HG03095 (cell line): ENCODE results near the gene IL1R2.

ENCODE experiments used
- ATAC-seq: cut with Tn5 transposase; IDR thresholded peaks from one replicate; pipeline ENCODE4 v1.9.1; 2021; ENCODE audit warnings: moderate library complexity; ENCODE audit not compliant: unreplicated experiment

The IL1R2 gene, protein sequence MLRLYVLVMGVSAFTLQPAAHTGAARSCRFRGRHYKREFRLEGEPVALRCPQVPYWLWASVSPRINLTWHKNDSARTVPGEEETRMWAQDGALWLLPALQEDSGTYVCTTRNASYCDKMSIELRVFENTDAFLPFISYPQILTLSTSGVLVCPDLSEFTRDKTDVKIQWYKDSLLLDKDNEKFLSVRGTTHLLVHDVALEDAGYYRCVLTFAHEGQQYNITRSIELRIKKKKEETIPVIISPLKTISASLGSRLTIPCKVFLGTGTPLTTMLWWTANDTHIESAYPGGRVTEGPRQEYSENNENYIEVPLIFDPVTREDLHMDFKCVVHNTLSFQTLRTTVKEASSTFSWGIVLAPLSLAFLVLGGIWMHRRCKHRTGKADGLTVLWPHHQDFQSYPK

DNA sequence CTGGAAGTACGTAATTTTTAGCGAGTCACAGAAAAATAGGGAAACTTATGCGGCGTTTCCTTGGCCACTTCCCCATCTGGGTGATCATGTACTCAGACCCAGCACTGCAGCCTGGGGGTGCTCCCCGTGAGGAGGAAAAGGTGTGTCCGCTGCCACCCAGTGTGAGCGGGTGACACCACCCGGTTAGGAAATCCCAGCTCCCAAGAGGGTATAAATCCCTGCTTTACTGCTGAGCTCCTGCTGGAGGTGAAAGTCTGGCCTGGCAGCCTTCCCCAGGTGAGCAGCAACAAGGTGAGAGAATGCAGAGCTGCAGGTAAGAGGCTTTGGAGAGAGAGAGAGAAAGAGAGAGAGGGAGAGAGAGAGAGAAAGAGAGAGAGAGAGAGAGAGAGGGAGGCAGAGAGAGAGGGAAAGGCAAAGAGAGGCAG, at the start of gene IL1R2:
IL1R2 (plus strand) TSS at position 240 of the 425 bp plus-strand sequence. CDS start 16,616 bp downstream, outside the sequence.
- ATAC-seq: no peak

DNA sequence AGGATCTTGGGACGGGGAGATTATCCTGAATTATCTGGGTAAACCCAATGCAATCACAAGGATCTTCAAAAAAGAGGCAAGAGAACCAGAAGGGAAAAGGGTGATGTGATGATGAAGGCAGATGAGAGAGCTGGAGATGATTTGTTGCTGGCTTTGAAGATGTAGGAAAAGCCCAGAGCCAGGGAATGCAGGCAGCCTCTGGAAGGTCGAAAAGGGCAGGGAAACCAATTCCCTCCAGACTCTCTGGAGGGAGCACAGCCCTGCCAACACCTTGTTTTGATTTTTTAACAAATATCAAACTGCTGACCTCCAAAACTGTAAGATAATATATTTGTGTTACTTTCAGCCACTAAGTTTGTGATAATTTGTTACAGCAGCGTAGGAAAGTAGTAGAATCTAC, 48.9 kb upstream of the IL1R2 start:
- ATAC-seq: no peak

DNA sequence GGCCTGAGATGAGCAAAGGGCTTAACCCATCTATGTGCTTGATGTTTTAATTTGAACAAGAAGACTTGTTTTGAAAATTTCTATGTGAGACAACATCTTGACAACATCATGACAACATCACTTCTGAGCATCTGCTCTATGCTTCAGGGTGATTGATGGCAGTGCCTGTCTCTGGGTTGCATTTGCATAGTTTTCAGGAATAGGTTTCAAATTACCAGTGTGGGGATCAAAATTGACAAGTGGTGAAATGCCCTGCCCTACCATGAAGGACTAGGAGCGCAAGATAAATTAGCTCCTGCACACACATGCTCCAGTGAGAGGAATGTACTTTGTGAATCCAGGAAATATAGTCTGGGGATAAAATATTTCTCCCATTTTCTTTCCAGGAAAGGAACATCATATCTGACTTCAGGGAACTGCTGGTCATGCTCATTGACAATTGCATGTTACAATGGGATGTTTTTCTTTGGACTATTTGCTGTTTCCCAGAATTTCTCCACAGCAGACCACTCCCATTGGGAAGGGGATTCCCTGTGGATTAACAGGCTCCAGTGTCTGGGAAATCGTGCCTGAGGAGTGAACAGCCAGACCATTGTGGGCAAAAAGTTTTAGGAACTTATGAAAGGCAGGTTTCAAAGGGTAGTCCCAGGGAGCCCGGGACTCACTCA, 45.3 kb upstream of the IL1R2 start:
- no peak for ATAC-seq

DNA sequence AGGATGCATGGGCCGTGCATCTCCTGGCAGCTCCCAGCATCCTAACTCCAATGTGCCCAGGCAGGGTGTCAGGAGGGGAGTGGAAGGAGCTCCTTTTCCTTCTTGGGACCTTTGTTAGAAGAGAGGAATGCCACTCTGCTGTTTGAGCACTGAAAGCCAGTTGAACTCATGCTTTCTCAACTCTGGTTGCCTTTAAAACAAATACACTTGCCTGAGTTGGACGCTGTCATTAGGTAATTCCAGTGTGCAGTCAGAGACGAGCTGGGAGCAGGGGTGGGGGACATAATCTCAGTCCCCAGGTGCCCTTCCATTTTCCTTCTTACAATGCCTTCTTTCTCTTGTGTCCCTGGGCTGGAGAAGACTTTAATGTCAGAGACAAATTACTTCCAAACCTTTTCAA, 44.4 kb upstream of the IL1R2 start:
- no peak for ATAC-seq

DNA sequence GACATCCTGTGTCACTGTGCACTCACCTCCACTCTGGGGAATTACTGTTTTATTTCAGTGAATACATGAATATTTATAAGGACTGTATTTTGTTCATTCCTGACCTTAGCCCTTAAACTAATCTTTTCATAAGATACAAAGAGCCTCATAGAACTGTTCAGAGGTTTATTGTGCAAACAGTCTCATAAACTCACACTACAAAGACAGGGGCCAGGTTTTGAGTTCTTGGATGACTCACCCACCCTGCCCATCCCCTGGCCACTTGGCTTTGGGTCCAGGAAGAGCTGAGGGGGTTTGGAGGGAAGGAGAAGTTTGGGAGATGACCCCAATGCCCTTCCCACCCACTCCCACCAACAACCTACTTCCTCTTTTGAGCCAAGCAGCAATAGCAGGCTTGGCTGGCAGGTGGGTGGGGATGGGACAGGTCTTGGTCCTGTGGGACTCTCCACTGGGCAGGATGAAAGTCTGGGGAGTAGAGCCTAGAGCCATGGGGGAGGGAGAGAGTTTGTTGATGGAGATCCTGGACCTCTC, 43.1 kb upstream of the IL1R2 start:
- ATAC-seq: no peak

DNA sequence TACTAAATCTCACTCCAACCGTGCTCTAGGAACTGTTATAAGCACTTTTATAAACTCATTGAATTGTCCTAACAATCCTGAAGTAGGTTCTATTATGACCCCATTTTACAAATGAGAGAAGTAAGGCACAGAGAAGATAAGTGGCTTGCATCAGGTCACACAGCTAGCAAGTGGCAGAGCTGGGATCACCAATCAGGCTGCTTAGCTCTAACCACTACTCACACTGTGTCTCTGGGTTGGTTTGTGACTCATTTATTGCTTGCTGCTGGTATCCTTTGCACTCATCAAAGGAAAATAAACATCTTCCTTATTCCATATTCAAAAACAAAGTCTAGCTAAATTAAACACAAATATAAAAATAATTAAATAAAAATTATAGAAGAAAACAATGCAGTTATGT, 42.5 kb upstream of the IL1R2 start:
- no peak for ATAC-seq

DNA sequence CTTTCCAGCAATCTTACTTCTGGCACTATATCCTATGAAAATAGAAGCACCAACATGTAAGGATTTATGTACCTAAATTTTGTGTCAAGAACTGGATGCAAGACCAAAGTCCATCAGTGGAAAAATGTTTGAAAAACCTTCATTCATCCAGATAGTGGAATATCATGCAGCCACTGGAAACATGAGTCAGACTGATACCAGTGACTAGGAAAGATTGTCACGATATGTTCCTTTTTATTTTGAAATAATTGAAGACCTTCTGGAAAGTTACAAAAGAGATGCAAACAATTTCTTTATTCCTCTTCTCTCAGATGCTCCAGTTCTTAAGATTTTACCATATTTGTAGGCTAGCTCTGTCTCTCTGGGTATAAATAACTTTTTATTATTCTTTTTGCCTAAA, 40.5 kb upstream of the IL1R2 start:
- ATAC-seq: no peak

DNA sequence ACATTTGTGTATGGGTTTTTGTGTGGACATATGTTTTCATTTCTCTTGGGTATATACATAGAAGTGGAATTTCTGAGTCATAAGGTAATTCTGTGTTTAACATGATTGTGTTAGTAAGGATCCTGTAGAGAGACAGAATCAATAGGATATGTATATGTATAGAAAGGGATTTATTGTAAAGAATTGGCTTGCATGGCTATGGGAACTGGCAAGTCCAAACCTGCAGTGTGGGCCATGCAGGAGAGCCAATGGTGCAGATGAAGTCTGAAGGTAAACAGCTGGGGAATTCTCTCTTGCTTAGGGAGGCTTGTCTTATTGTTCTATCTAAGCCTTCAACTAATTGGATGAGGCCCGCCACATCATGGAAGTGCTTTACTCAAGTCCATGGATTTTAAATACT, 39.2 kb upstream of the IL1R2 start:
- ATAC-seq: no peak

DNA sequence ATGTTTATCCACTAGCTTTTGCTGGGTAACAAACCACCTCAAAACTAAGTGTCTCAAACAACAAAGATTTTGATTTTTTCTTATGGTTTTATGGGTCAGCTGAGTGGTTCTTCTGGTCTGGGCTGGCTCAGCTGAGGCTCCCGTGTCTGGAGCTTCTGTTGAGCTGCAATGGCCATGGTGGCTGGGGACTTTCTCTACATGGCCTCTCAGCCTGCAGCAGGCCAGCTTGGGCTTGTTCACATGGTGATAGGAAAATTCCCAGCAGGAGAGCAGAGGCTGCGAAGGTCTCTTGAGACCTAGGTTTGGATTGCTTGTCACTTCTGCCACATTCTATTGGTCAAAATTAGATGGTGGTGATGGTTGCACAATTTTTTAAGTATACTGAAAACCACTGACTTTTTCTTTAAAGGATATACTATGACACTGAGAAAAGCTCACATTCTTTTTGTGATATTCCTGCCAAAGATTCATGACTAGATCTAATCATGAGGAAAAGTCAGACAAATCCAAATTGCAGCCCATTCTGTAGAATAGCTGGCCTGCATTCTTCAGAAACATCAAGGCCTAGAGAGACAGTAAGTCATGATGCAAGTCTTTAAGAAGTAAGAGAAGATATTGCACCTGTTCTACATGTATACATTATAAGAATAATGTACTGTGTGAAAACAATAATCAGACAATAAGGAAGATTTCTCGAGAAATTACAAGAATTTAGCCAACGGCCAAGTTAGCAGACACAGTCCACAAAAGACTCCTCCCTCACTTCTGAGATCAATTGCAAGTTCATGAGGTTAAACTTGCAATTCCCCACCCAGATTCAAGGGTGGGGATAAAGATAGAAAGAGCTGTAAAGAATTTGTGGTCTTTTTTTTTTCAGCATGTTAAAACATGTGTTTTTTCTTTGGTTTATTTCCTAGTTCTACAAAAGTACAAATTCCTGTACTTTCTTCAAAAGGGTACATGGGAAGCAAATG, 35.0 kb upstream of the IL1R2 start:
- ATAC-seq: no peak

DNA sequence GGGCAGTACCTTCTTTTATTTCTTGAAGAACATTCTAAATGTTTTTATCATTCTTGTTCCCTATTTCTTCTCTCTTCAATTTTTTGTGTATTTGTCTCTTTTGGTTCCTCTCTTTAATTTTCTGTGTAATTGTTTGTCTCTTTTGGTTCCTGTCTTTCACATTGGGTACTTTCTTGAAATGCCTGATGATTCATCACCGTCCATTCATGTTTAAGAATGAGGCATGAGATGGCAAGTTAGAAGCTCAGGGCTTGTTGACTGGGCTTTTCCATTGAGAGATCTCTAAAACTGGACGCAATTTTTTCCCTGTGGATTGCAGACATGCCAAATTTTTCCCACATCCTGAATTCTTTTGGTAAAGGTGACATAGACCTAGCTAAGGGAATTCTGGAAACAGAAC, 33.7 kb upstream of the IL1R2 start:
- ATAC-seq: no peak

DNA sequence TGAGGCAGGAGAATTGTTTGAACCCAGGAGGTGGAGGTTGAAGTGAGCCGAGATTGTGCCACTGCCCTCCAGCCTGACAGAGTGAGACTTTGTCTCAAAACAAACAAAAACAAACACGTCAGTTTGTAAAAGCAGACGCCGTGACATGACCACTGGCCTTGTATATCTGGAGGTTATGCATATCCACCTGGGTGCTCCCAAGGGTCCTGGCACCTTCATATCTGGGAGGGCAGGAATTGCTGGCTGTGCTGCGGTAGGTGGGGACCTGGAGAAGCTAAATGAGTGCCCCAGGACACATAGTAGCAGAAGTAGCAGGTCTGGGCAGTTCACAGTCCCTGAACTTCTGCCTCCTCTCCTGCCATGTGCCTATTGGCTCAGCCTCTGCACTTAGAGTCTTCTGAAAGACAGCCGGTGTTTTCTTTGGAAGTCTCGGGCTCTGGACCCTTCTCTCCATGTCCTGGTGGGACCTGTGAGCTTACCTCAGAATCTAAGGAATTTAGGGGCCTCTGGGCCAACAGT, 30.9 kb upstream of the IL1R2 start:
- ATAC-seq: no peak

DNA sequence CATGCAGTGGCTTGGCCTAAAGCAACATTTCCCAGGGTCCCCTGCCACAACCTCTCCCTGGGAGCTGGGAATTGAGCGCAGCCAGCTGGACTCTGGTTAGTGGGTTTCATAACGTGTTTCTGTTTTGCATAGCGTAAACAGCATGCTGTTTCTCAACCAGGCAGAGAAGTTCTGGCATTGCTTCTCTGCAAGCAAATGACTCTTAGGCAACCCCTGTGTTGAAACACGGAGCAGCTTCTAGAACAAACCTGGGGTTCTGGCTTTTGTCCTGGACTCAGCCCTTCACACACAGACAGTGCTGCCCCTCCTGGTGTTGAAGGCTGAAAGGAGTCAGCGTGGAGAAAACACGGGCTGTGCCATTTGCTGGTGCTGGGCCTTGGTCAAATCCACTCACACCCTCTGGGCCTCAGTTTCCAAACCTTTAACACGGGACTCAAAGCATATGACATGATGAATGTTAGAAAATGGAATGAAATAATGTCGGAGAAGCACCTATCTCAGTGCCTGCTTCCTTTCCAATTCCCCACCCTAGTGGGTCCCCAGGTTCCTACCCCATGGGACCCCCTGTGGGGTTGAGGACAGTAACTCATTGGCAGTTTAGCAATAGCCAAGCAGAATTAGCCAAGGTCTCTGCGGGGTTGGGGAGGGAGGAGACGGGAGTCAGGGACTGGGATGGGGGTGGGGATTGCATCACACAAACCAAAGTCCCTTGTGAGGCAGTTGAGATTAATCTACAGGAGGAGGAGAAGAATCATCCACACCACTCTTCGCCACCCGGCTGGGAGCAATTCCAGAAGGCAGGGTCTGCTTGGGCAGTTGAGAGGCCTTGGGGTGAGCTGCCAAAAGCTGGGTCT, 30.2 kb upstream of the IL1R2 start:
- ATAC-seq: no peak

DNA sequence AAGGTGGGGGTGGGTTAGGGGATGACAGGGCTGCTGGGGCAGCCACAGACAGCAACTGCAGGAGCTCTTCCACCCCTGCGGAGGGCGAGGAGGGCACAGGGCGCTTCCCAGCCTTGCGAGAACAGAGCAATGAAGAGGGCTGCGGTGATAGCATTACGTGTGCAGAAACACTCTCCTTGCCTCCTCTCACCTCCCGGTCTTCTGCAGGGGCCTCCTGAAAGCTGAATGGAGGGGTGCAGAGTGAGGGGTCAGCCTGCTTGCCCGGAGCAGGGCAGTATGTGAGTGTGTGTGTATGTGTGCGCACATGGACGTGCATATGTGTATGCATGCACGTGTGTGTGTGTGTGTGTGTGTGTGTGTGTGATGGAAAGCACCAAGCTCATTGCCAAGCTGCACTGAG, 29.5 kb upstream of the IL1R2 start:
- no peak for ATAC-seq

DNA sequence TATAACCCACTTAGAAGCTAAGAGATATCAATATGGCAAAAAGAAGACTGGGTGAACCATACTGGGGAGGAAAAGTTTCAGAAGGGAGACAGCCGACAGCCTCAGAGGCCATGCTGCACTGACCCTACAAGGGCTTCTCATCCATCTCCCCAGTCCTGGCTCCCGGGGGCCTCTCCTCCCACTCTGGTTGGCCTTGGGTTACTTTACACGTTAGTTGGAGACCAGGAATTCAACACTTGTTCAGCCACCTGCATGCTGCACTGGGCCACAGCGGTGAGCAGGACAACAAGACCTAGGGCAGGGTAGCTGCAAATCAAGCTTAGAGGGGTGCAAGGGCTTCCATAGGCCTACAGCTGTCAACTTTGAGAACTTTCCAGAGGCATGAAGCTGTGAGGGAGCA, 28.6 kb upstream of the IL1R2 start:
- no peak for ATAC-seq

DNA sequence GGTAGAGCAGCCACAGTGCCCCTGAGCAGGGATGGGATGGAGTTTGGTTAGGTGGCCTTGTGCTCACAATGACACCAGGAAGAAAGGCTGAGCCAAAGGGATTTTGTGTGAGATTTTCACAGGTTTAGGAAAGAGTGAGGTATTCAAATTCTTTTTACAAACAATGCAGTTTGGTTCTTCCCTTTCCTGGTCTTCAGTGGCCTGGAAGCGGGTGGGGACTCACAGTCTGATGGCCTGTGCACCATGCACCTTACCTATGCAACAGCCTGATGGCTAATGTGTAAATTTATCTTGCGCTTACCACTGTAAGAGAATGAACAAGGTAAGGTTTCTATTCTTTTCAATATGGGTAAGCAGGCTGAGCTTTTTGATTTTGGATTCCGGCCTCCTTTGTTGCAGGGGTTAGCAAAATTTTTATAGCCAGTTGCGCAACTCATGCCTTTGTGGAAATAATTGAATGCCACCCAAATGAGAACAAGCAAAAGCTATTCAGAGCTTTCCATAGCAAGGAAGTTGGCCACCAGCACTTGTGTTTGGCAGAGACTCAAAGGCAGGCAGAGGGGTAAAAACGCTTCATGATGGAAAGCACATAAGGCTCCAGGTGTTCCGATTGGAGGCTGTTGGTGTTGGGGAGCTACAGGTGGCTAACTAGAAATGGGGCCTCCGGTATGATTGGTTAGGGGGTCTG, 23.8 kb upstream of the IL1R2 start:
- ATAC-seq: no peak

DNA sequence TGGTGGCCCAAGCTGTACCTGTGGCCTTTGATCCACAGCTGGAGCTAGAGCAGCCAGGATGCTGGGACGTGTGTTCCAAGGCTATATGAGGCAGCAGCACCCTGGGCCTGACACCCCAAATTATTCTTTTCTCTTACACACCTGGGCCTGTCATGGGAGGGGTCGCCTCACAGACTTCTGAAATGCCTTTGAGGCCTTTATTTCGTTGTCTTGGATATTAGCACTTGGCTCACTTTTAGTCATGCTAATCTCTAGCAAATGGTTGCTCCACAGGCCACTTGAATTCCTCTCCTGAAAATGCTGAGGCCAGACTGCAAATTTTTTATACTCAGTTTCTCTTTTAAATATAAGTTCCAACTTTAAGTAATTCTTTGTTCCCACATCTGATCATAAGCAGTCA, 22.0 kb upstream of the IL1R2 start:
- ATAC-seq: no peak

DNA sequence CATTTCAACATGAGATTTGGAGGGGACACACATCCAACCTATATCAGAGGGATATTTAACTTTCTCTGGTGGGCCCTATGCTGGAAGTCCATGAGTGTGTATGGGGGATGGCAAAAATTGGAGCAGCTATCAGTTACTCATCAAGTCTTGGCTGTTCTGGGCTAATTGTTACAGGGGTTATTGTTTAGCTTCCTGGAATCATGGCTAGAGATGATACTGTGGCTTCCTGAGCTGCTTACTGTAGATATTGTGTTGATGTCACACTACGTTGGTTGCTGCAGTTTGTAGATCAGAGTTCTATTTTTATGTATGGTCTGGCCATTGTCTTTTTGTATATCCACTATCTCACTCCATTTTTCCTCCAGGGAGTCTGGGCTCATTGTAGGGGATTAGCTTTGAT, 20.9 kb upstream of the IL1R2 start:
- no peak for ATAC-seq

DNA sequence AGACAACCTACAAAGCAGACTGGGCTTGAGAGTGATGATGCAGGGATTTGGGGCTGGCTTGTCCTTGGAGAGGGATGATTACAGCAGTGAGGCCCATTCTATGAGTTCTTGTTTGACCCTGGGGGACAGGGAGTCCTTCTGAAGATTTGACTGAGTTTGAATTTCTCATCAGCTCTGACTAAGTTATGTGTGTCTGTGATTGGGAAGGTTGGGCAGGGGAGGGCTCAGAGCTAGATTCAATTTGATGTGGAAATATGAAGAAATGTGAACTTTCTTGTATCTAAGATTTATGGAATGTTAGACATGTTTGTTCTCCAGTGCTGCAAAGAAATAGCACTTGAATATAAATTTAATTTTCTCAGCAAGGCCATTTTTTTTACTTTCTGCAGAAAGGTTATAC, 19.9 kb upstream of the IL1R2 start:
- ATAC-seq: no peak

DNA sequence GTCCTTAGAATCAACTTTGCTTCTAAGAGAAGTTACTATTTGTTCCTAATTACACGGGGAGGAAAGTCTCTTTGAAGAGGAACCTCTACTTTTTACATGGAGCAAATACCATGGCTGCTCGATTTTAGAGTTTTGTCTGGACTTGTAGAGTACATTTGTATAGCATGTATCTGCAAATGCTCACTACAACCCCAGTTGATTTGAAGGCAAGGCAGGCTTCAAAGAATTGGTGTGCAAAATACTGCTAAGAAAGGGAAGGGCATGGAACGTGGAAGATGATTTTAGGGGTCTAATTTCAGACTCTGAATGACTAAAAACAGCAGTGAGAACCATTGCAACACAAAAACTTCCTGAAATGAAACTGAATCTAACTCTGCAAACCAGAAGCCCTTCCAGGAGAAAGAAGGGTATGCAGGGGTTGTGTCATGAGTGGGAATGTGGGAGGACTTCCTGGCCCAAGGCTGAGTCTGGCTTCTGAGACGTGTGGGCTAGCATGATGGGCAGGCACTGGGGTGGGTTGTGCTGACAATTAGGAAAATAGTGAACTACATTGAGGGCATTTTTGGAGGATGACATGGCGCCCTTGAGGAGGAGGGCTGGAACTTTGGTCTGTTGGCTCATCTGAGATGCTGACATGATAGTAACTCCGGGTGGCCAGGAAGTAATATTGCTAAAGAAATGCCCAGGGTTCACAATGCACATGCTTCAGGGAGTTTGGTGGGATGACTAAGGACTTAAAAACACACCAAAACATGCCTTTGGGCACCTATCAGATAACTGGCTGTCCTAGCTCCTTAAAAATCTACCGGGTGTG, 18.9 kb upstream of the IL1R2 start:
- ATAC-seq: no peak
